Neuronal stem cell (in vitro differentiated cells): ENCODE results near the gene RNF150.

Source experiments
- DNase-seq: peaks from one replicate; pipeline ENCODE4 v3.0.0-alpha.2; 2013; ENCODE audit warnings: low spot score
- H2AFZ ChIP-seq: one replicate; pipeline ENCODE4 v1.6.1; 2013; ENCODE audit warnings: mild to moderate bottlenecking, low read length, inconsistent platforms
- H2AK5ac ChIP-seq: 2 replicates; pipeline ENCODE4 v1.6.1; 2013; ENCODE audit warnings: low read depth, mild to moderate bottlenecking, inconsistent platforms, low read length, moderate library complexity, mixed read lengths
- H2BK120ac ChIP-seq: 2 replicates; pipeline ENCODE4 v1.6.1; 2013; ENCODE audit warnings: low read depth, mild to moderate bottlenecking, inconsistent platforms, low read length, moderate library complexity, mixed read lengths
- H2BK12ac ChIP-seq: one replicate; pipeline ENCODE4 v1.6.1; 2013; ENCODE audit warnings: low read length, inconsistent platforms
- H2BK15ac ChIP-seq: 2 replicates; pipeline ENCODE4 v1.6.1; 2013; ENCODE audit warnings: mild to moderate bottlenecking, low read length, inconsistent platforms, mixed read lengths
- H2BK5ac ChIP-seq: one replicate; pipeline ENCODE4 v1.6.1; 2013; ENCODE audit warnings: inconsistent platforms, mild to moderate bottlenecking, low read length, moderate library complexity
- H3K14ac ChIP-seq: one replicate; pipeline ENCODE4 v1.6.1; 2013; ENCODE audit warnings: low read length, inconsistent platforms
- H3K18ac ChIP-seq: 2 replicates; pipeline ENCODE4 v1.6.1; 2013; ENCODE audit warnings: low read length, inconsistent platforms
- H3K23ac ChIP-seq: 2 replicates; pipeline ENCODE4 v1.6.1; 2013; ENCODE audit warnings: low read depth, mild to moderate bottlenecking, mixed read lengths, low read length, inconsistent platforms; ENCODE audit not compliant: poor library complexity
- H3K27ac ChIP-seq: replicated peaks from 3 replicates; pipeline ENCODE4 v1.5.1; 2013; ENCODE audit warnings: low read length, inconsistent platforms
- H3K27me3 ChIP-seq, 3 experiments: 2 replicates each; pipeline ENCODE4 v1.6.1; 2013; ENCODE audit warnings: low read length in 3 of 3, mild to moderate bottlenecking in 2 of 3, inconsistent platforms in 1 of 3, low read depth in 1 of 3, mixed read lengths in 1 of 3, moderate library complexity in 1 of 3; ENCODE audit not compliant: control insufficient read depth in 3 of 3, insufficient read depth in 3 of 3
- H3K36me3 ChIP-seq, 2 donors: replicated peaks in 1 of 2; 2 replicates each; pipeline ENCODE4 v1.6.1; 2013; ENCODE audit warnings: low read length in 2 of 2; ENCODE audit not compliant: control insufficient read depth in 2 of 2, insufficient read depth in 2 of 2
- H3K4ac ChIP-seq: 2 replicates; pipeline ENCODE4 v1.6.1; 2013; ENCODE audit warnings: inconsistent platforms, mild to moderate bottlenecking, low read length, moderate library complexity
- H3K4me1 ChIP-seq, 2 donors: 1 replicate in 1 of 2; 2 replicates in 1 of 2; pipeline ENCODE4 v1.6.1; 2013; ENCODE audit warnings: low read length in 2 of 2, low read depth in 1 of 2; ENCODE audit not compliant: control insufficient read depth in 2 of 2, insufficient read depth in 1 of 2
- H3K4me2 ChIP-seq: one replicate; pipeline ENCODE4 v1.6.1; 2013; ENCODE audit warnings: mild to moderate bottlenecking, low read length, inconsistent platforms; ENCODE audit not compliant: insufficient read depth, poor library complexity, severe bottlenecking
- H3K4me3 ChIP-seq, 2 donors: 2 replicates each; pipeline ENCODE4 v1.5.1; 2013; ENCODE audit warnings: low read length in 2 of 2, mild to moderate bottlenecking in 2 of 2, inconsistent platforms in 1 of 2, moderate library complexity in 1 of 2
- H3K79me1 ChIP-seq: one replicate; pipeline ENCODE4 v1.6.1; 2013; ENCODE audit warnings: low read depth, mild to moderate bottlenecking, inconsistent platforms, low read length, moderate library complexity
- H3K9ac ChIP-seq: one replicate; pipeline ENCODE4 v1.6.1; 2013; ENCODE audit warnings: mild to moderate bottlenecking, low read depth, low read length, inconsistent platforms; ENCODE audit not compliant: poor library complexity
- H3K9me3 ChIP-seq, 2 donors: replicated peaks in 1 of 2; 2 replicates each; pipeline versions ENCODE3 to v1.6.1; 2013; ENCODE audit warnings: low read length in 2 of 2, mild to moderate bottlenecking in 2 of 2, inconsistent platforms in 1 of 2, low read depth in 1 of 2, mixed read lengths in 1 of 2, moderate library complexity in 1 of 2; ENCODE audit not compliant: control insufficient read depth in 2 of 2, insufficient read depth in 1 of 2
- H4K8ac ChIP-seq: one replicate; pipeline ENCODE4 v1.6.1; 2013; ENCODE audit warnings: low read depth, mild to moderate bottlenecking, inconsistent platforms, low read length, moderate library complexity
- H4K91ac ChIP-seq: one replicate; pipeline ENCODE4 v1.6.1; 2013; ENCODE audit warnings: low read length, low read depth, mild to moderate bottlenecking, inconsistent platforms; ENCODE audit not compliant: poor library complexity
- WGBS, 2 donors: extraction: QIAGEN DNeasy Blood & Tissue Kit; methylation state at CpG; one replicate each; pipeline ENCODE4 v1.1.7; 2013; ENCODE audit warnings: missing lambda C conversion rate in 2 of 2, mixed read lengths in 1 of 2; ENCODE audit not compliant: insufficient read length in 2 of 2, insufficient replicate concordance in 1 of 2; ENCODE audit errors: extremely low coverage in 2 of 2; 5-methylcytosine and 5-hydroxymethylcytosine counted together

Gene RNF150

GRCh38 chr4:140963883-140964282 is 169.4 kb downstream of the RNF150 start:
- H2AK5ac ChIP-seq: no peak overlapping the region
- H3K4me2 ChIP-seq: no peak overlapping the region
- no peak overlapping the region for H3K9ac ChIP-seq
- no peak overlapping the region for H2BK120ac ChIP-seq
- WGBS, 2 donors: no CpG with 5 or more reads among the region's 1 CpG
- H3K14ac ChIP-seq: no peak overlapping the region
- H3K23ac ChIP-seq: no peak overlapping the region
- no peak overlapping the region for H3K4me3 ChIP-seq
- no peak overlapping the region for H3K18ac ChIP-seq
- no peaks in the 10 kb centered on the region for H3K79me1 ChIP-seq
- H3K27ac ChIP-seq: no peak overlapping the region
- H3K4ac ChIP-seq: no peak overlapping the region
- no peak overlapping the region for H2BK12ac ChIP-seq
- H4K91ac ChIP-seq: no peak overlapping the region
- no peak overlapping the region for H4K8ac ChIP-seq
- peaks cover 0 to 21% of the 10 kb centered on the region in 2 donors for H3K36me3 ChIP-seq
- no peak for DNase-seq
- no peak overlapping the region for H2BK15ac ChIP-seq
- H3K9me3 ChIP-seq: no peaks in the 10 kb centered on the region
- no peak overlapping the region for H2BK5ac ChIP-seq
- no peaks in the 10 kb centered on the region for H3K27me3 ChIP-seq
- no peak overlapping the region for H2AFZ ChIP-seq
- H3K4me1 ChIP-seq: no peaks in the 10 kb centered on the region

DNA sequence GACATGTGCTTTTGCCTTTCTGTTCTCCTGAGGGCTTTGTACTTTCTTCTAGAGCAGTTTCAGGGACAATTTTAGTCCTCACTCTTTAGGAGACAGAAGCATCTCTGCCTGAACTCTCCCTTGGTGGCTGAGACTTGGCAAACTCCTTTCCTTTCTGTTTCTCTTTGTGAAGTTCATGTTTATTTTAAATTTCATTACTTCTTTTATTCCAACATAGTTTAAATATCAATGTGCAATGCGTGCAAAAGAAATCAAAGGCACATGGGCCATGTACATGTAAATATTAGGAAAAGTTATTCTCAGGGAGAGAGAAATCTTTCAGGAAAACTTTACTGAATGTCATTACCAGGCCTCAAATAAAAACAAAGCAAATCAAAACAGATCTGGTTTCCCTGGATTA is 177.6 kb downstream of the RNF150 start:
- no CpG with 5 or more reads among the region's 1 CpG for WGBS, 2 donors
- DNase-seq: no peak
- Histone ChIP-seq H2BK120ac (no peak overlapping the region), H2BK15ac (no peak overlapping the region), H3K23ac (no peak overlapping the region), H3K4me2 (no peak overlapping the region), H3K4me3 (no peak overlapping the region), H3K18ac (no peak overlapping the region), H3K4ac (no peak overlapping the region), H4K8ac (no peak overlapping the region), H2BK12ac (no peak overlapping the region), H3K9me3 (peaks cover 0 to 3% of the 10 kb centered on the region in 2 donors), H2BK5ac (no peak overlapping the region), H4K91ac (no peak overlapping the region), H3K14ac (no peak overlapping the region), H3K79me1 (no peaks in the 10 kb centered on the region), H3K9ac (no peak overlapping the region), H2AK5ac (no peak overlapping the region), H3K4me1 (no peaks in the 10 kb centered on the region), H3K27ac (no peak overlapping the region), H3K27me3 (no peaks in the 10 kb centered on the region), H2AFZ (no peak overlapping the region), H3K36me3 (no peaks in the 10 kb centered on the region)

DNA sequence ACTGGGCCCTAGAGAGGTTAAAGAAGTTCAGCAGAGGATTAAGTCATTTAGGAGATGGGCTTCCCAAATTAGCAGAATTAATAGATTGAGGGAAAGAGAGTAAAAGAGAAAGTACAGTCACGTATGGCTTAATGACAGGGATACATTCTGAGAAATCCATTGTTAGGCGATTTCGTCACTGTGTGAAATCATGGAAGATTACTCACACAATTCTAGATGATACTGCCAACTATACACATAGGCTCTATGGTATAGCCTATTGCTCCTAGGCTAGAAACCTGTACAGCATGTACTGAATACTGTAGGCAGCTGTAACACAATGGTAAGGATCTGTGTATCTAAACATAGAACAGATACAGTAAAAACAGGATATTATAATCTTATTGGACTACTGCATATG is 180.6 kb downstream of the RNF150 start:
- Histone ChIP-seq H2BK120ac (no peak overlapping the region), H2AFZ (no peak overlapping the region), H2BK12ac (no peak overlapping the region), H3K4ac (no peak overlapping the region), H3K14ac (no peak overlapping the region), H2BK5ac (no peak overlapping the region), H3K27me3 (no peaks in the 10 kb centered on the region), H4K8ac (no peak overlapping the region), H3K4me1 (no peaks in the 10 kb centered on the region), H4K91ac (no peak overlapping the region), H3K9ac (no peak overlapping the region), H2BK15ac (no peak overlapping the region), H3K79me1 (no peaks in the 10 kb centered on the region), H3K23ac (no peak overlapping the region), H3K36me3 (no peaks in the 10 kb centered on the region), H3K4me3 (no peak overlapping the region), H2AK5ac (no peak overlapping the region), H3K9me3 (peaks cover 0 to 3% of the 10 kb centered on the region in 2 donors), H3K18ac (no peak overlapping the region), H3K27ac (no peak overlapping the region), H3K4me2 (no peak overlapping the region)
- WGBS, 2 donors: no CpG with 5 or more reads among the region's 3 CpGs
- DNase-seq: no peak

DNA sequence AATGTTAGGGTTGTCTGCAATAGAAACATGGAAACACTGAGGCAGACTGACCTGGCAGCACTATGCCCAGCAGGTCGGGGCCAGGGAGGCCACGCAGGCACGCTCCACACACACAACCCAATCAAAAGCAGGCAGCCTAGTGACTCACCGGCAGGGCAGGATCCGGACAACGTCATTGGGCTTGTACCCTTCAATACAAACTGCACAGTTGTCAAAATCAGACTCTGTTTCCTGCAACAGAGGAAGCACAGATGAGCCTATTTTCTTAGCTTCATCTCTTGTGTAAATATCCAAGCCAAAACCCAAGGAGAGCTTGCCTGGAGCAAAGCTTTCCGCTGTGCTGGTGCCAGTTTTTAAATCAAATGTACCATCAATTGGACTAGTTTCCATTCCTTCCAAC is 185.8 kb downstream of the RNF150 start:
- no peak for DNase-seq
- Histone ChIP-seq H3K18ac (no peak overlapping the region), H3K14ac (no peak overlapping the region), H4K91ac (no peak overlapping the region), H3K9me3 (no peaks in the 10 kb centered on the region), H3K27me3 (no peaks in the 10 kb centered on the region), H2AK5ac (no peak overlapping the region), H3K9ac (no peak overlapping the region), H4K8ac (no peak overlapping the region), H2BK15ac (no peak overlapping the region), H3K36me3 (peaks cover 0 to 10% of the 10 kb centered on the region in 2 donors), H2AFZ (no peak overlapping the region), H2BK5ac (no peak overlapping the region), H2BK120ac (no peak overlapping the region), H3K27ac (no peak overlapping the region), H3K4me1 (no peaks in the 10 kb centered on the region), H3K4me2 (no peak overlapping the region), H3K23ac (no peak overlapping the region), H3K4me3 (no peak overlapping the region), H2BK12ac (no peak overlapping the region), H3K79me1 (no peaks in the 10 kb centered on the region), H3K4ac (no peak overlapping the region)
- WGBS, 2 donors: no CpG with 5 or more reads among the region's 7 CpGs
